ENCODE data around the gene FBLN7. TPM values are rescaled to one million over a fixed set of nuclear protein-coding genes. Genes with fewer than 3 reads are reported as not detected.
A peak's percentile ranks its signal among the peaks of the same experiment; 100 is the strongest.

The FBLN7 gene
- total and polyA plus RNA-seq, 2 of the 8 experiments (the other 6 are each of a cell fraction or from before 2014, with no cell fraction given), result 0.30 to 0.77 TPM

DNA sequence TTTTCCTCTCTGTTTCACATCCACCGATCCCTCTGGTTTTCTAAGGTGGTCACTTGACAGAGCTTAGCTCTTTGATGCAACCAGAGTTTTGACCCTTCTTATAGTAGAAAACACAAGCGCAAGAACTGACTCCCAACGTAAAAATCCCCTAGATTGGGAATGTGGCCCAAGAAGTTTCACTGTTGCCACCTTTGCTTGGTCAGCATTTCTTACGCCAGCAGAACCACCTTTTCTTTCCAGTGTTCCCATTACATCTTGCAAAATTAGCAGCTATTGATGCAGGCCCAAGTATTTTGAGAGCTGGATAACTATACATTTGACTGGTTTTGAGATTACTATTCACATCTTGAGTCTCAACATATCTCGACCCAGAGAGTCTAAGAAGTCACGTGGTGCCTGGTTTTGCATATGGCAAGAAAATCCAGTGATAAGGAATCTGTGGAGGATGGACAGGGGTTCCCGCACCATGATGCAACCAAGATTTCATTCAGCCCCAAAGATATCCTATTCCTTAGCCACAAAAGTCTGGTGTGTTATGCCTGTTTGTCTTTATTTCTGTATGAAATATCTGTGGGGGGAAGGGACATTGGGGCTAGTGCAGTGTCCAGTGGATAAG is 37.9 kb downstream of the FBLN7 start:
- Histone ChIP-seq H3K23me2 (ENCODE audit: low read depth, low read length) (no peaks in the 10 kb centered on the region), H2AFZ (ENCODE audit: low read length) (no peak overlapping the region), H3K14ac (ENCODE audit: insufficient read length) (no peak overlapping the region), H3K4ac (replicated peaks; ENCODE audit: insufficient read length, low read depth, low read length) (no peak overlapping the region), H3K36me3 (ENCODE audit: control insufficient read depth in 2 of 4, insufficient read depth in 4 of 4, low read length in 3 of 4) (no peaks in the 10 kb centered on the region), H4K91ac (replicated peaks; ENCODE audit: insufficient read length, low read length) (no peak overlapping the region), H3K27me3 (replicated peaks in 1 of 4; ENCODE audit: control insufficient read depth in 3 of 4, extremely low read depth in 1 of 4, insufficient read depth in 3 of 4, low read length in 3 of 4) (peaks cover 0 to 3% (median 1%) of the 10 kb centered on the region in 4 experiments; a peak in 3 of 7 replicates), H3K4me2 (ENCODE audit: insufficient read depth in 1 of 2, low read depth in 2 of 2, low read length in 2 of 2) (no peak overlapping the region), H3K4me3 (ENCODE audit: extremely low read depth in 1 of 4, insufficient read depth in 2 of 4, low read depth in 3 of 4, low read length in 4 of 4) (no peak overlapping the region), H2BK20ac (ENCODE audit: low read length) (no peak overlapping the region), H2BK15ac (ENCODE audit: low read length) (no peak overlapping the region), H4K20me1 (replicated peaks in 1 of 2; ENCODE audit: control insufficient read depth in 1 of 2, insufficient read depth in 2 of 2, low read length in 2 of 2) (no peaks in the 10 kb centered on the region), H4K5ac (ENCODE audit: insufficient read length, low read depth, low read length) (no peak overlapping the region), H2AK5ac (ENCODE audit: low read depth, low read length) (no peak overlapping the region), H3K79me2 (ENCODE audit: control insufficient read depth in 1 of 2, insufficient read depth in 2 of 2, low read length in 2 of 2) (no peaks in the 10 kb centered on the region), H3K9ac (replicated peaks in 1 of 4; ENCODE audit: extremely low read depth in 1 of 4, low read depth in 3 of 4, low read length in 3 of 4) (no peak overlapping the region), H3K56ac (replicated peaks; ENCODE audit: insufficient read length, low read depth, low read length) (no peak overlapping the region), H3K79me1 (ENCODE audit: low read depth, low read length) (no peaks in the 10 kb centered on the region), H3K18ac (ENCODE audit: extremely low read depth, low read length) (no peak overlapping the region), H3K23ac (ENCODE audit: insufficient read length) (no peak overlapping the region), H3K9me3 (ENCODE audit: insufficient read depth in 2 of 2, low read depth in 1 of 2, low read length in 1 of 2) (no peaks in the 10 kb centered on the region; a peak in 1 of 4 replicates), H3K4me1 (replicated peaks in 1 of 4; ENCODE audit: control insufficient read depth in 3 of 4, insufficient read depth in 4 of 4, low read length in 3 of 4) (no peaks in the 10 kb centered on the region), H3K27ac (ENCODE audit: low read depth, low read length) (no peak overlapping the region), H2BK12ac (ENCODE audit: low read depth, low read length) (no peak overlapping the region), H2BK5ac (ENCODE audit: low read depth, low read length) (no peak overlapping the region), H4K8ac (ENCODE audit: extremely low read depth, insufficient read depth, low read length) (no peak overlapping the region), H2BK120ac (replicated peaks; ENCODE audit: low read depth, low read length) (no peak overlapping the region)
- WGBS, 2 experiments (ENCODE audit: extremely low coverage in 1 of 2, insufficient coverage in 1 of 2, insufficient read length in 1 of 2, insufficient replicate concordance in 2 of 2, low coverage in 1 of 2, low lambda C conversion rate in 2 of 2, missing lambda C conversion rate in 1 of 2), result 88% methylated on average over 7 of the region's 7 CpGs; no CpG with 5 or more reads in 1 of the 2 experiments
- ChIA-PET POLR2A (ENCODE audit: partially characterized antibody) (no interaction called here), CTCF (ENCODE audit: partially characterized antibody) (interaction anchor here (1.0 kb wide), 1 partner anchor 27 kb away, joined by 4 read pairs; no protein-coding TSS in a partner anchor)
- FAIRE-seq (no peak), DNase-seq (ENCODE audit: low read depth in 1 of 2, low spot score in 2 of 2) (no peak)
- no peak for TF ChIP-seq PHF8 (conservative IDR thresholded peaks at IDR 0.05; ENCODE audit: low read depth, low read length)
- TF ChIP-seq MAFK (IDR thresholded peaks at IDR 0.05; ENCODE audit: low read depth, low read length), result peak; percentile 41; the same call in 1 of the 2 replicates

Data from H1 (cell line).